Activated T-helper 1 cell treated with anti-CD3 and anti-CD28 coated beads, Interleukin-12 subunit alpha, Interleukin-12 subunit beta, Interleukin-2, Interleukin-4 antibody, amounts not matched to agents 30 ng/mL and 10 ng/mL and 1 ng/mL, durations not matched to agents 14 hours and 24 hours and 36 hours (primary cell): ENCODE measurements around the gene BRINP3. TPM values are rescaled to one million over a fixed set of nuclear protein-coding genes. Genes with fewer than 3 reads are reported as not detected.

Experiments
- DNase-seq: peaks from one replicate; pipeline ENCODE4 v3.0.0; 2021; ENCODE audit warnings: low spot score
- H3K27ac Mint-ChIP-seq: one replicate; pipeline ENCODE4 v1.8.0; 2021; ENCODE audit warnings: mild to moderate bottlenecking, mixed read lengths
- H3K27me3 Mint-ChIP-seq: one replicate; pipeline ENCODE4 v1.8.0; 2022; ENCODE audit warnings: mild to moderate bottlenecking, moderate library complexity, mixed read lengths; ENCODE audit not compliant: insufficient read depth
- H3K36me3 Mint-ChIP-seq: one replicate; pipeline ENCODE4 v1.8.0; 2021; ENCODE audit warnings: low read depth, mixed read lengths
- H3K4me1 Mint-ChIP-seq: one replicate; pipeline ENCODE4 v1.8.0; 2021; ENCODE audit warnings: low read depth, mixed read lengths
- H3K4me3 Mint-ChIP-seq: one replicate; pipeline ENCODE4 v1.8.0; 2021; ENCODE audit warnings: mild to moderate bottlenecking, moderate library complexity, mixed read lengths
- H3K9me3 Mint-ChIP-seq: one replicate; pipeline ENCODE4 v1.8.0; 2021; ENCODE audit warnings: mixed read lengths
- intact Hi-C: fragments of 100-400 bp; cut with micrococcal nuclease; formaldehyde crosslinking; loops from one replicate; pipeline ENCODE4 v1.15.1; 2024
- total RNA-seq: library from RNA; stranded (reverse); gene quantifications from 2 replicates; pipeline ENCODE4 v1.2.3, GENCODE V29; 2022

BRINP3 gene
- total RNA-seq, 1 donor from 2014 or later, result not detected

- intact Hi-C loops, result no loop called here
- no peak for DNase-seq
- H3K4me3 Mint-ChIP-seq, result no peak overlapping the region
- no peaks in the 10 kb centered on the region for H3K27me3 Mint-ChIP-seq
- no peaks in the 10 kb centered on the region for H3K4me1 Mint-ChIP-seq
- H3K9me3 Mint-ChIP-seq, result peaks cover 4% of the 10 kb centered on the region
- no peak overlapping the region for H3K27ac Mint-ChIP-seq
- H3K36me3 Mint-ChIP-seq, result no peaks in the 10 kb centered on the region
Measured at GRCh38 chr1:190193508-190194115, 284.1 kb downstream of the BRINP3 start.

DNA sequence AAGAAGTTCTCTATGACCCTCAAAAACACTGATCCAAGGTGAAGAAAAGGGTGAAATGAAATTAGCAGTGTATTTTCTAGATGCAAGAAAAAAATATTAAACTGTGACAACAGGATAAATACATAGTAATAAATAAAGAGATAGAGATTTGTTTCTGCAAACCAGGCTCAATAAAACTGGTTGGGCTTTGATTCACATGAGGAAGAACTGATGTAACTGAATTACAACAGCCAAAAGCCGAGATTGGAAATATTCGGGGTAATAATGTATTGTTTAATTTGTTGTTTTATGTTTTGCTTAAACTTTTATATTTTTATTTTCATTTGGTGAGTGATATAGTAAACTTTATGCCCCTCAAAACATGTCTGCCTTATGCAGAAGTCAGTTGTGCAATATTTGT lies 285.0 kb downstream of the BRINP3 start:
- Mint-ChIP-seq H3K27ac (no peak overlapping the region), H3K36me3 (no peaks in the 10 kb centered on the region), H3K9me3 (no peaks in the 10 kb centered on the region), H3K4me3 (no peak overlapping the region), H3K4me1 (no peaks in the 10 kb centered on the region), H3K27me3 (no peaks in the 10 kb centered on the region)
- DNase-seq, result no peak
- intact Hi-C loops, result no loop called here

DNA sequence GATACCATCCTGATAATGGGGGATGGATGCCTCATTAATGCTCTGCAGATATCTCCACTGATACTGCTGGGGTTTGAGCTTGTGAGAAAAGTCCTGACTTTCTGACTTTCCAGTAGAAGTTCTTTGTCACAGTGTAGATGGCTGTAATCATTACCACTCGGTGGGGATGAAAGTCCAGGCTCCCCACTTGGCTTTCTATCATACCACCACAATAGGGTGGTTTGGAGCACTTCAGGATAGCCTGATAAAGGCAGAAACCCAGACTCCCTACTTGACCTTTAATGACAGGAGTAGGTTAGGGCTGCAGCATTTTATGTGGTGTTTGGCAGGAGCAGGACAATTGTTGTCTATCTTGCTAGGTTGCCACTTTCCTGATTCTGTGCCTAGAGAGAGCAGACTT lies 294.1 kb downstream of the BRINP3 start:
- Mint-ChIP-seq H3K4me3 (no peak overlapping the region), H3K36me3 (no peaks in the 10 kb centered on the region), H3K9me3 (no peaks in the 10 kb centered on the region), H3K27ac (no peak overlapping the region), H3K4me1 (no peaks in the 10 kb centered on the region), H3K27me3 (no peaks in the 10 kb centered on the region)
- intact Hi-C loops, result no loop called here
- no peak for DNase-seq

- H3K36me3 Mint-ChIP-seq, result no peaks in the 10 kb centered on the region
- DNase-seq, result no peak
- no peak overlapping the region for H3K4me3 Mint-ChIP-seq
- H3K9me3 Mint-ChIP-seq, result no peaks in the 10 kb centered on the region
- no peaks in the 10 kb centered on the region for H3K27me3 Mint-ChIP-seq
- no peak overlapping the region for H3K27ac Mint-ChIP-seq
- H3K4me1 Mint-ChIP-seq, result no peaks in the 10 kb centered on the region
- intact Hi-C loops, result no loop called here
Measured at GRCh38 chr1:190179817-190180216, 297.8 kb downstream of the BRINP3 start.

DNA sequence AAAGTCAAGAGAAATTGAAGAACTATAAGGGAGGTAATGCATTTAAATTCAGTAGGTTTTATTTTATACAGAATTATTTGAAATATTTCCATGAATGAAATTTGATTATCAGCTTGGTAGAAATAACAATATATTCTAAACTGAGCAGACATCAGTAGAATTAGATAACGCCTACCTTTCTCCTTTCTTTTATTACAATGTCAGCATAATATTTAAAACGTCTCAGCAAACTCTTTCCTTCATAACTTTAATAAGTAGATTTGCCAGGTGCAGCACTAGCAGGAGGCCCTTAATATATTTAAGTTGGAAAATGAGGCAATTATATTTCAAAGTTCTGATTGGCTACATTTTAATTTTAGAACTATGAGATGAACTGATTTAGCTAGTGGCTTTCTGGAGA lies 298.8 kb downstream of the BRINP3 start:
- no peaks in the 10 kb centered on the region for H3K9me3 Mint-ChIP-seq
- H3K27ac Mint-ChIP-seq, result no peak overlapping the region
- H3K4me1 Mint-ChIP-seq, result no peaks in the 10 kb centered on the region
- no peaks in the 10 kb centered on the region for H3K27me3 Mint-ChIP-seq
- no peaks in the 10 kb centered on the region for H3K36me3 Mint-ChIP-seq
- no peak for DNase-seq
- no peak overlapping the region for H3K4me3 Mint-ChIP-seq
- intact Hi-C loops, result no loop called here

DNA sequence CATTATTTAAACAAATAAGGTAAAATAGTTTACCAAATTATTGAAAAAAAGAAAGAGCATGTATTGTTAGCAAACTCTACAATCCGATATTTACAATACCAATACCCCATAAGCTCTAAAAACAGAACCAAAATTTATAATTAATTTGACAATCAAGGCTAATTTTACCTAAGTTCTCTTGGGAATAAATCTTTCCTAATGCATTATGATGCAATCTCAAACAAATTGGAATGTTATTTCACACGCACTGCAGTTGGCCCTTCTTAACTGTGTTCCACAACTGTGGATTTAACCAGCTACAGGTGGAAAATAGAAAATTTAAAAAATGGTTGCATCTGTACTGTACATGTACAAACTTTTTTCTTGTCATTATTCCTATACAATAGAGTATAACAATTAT lies 300.1 kb downstream of the BRINP3 start:
- Mint-ChIP-seq H3K9me3 (no peaks in the 10 kb centered on the region), H3K27me3 (no peaks in the 10 kb centered on the region), H3K4me1 (no peaks in the 10 kb centered on the region), H3K4me3 (no peak overlapping the region), H3K27ac (no peak overlapping the region), H3K36me3 (no peaks in the 10 kb centered on the region)
- no peak for DNase-seq
- intact Hi-C loops, result no loop called here

GRCh38 chr1:190176776-190177175 lies 300.9 kb downstream of the BRINP3 start:
- no peak overlapping the region for H3K27ac Mint-ChIP-seq
- H3K9me3 Mint-ChIP-seq, result no peaks in the 10 kb centered on the region
- H3K4me1 Mint-ChIP-seq, result no peaks in the 10 kb centered on the region
- no peaks in the 10 kb centered on the region for H3K36me3 Mint-ChIP-seq
- DNase-seq, result no peak
- no peaks in the 10 kb centered on the region for H3K27me3 Mint-ChIP-seq
- H3K4me3 Mint-ChIP-seq, result no peak overlapping the region
- intact Hi-C loops, result no loop called here

DNA sequence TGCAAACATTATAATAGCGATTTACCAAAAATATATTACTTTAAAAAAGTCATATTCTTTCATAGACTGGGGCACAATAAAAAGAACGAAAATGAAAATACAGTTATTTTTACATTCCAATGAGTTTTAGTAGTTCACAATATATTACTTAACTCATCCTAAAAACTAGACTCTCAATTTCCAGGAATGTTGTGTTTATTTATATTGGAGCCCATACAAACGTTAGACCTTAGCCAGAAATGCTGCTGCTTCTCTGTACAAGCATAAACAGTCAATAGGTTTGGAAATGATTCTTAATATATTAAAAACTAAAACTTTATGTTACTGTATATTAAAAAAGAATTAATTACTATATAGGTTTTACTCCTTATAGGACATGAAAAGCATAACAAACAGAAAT lies 302.3 kb downstream of the BRINP3 start:
- no peak overlapping the region for H3K4me3 Mint-ChIP-seq
- no peaks in the 10 kb centered on the region for H3K4me1 Mint-ChIP-seq
- H3K27ac Mint-ChIP-seq, result no peak overlapping the region
- intact Hi-C loops, result no loop called here
- no peaks in the 10 kb centered on the region for H3K9me3 Mint-ChIP-seq
- H3K27me3 Mint-ChIP-seq, result no peaks in the 10 kb centered on the region
- H3K36me3 Mint-ChIP-seq, result no peaks in the 10 kb centered on the region
- no peak for DNase-seq

DNA sequence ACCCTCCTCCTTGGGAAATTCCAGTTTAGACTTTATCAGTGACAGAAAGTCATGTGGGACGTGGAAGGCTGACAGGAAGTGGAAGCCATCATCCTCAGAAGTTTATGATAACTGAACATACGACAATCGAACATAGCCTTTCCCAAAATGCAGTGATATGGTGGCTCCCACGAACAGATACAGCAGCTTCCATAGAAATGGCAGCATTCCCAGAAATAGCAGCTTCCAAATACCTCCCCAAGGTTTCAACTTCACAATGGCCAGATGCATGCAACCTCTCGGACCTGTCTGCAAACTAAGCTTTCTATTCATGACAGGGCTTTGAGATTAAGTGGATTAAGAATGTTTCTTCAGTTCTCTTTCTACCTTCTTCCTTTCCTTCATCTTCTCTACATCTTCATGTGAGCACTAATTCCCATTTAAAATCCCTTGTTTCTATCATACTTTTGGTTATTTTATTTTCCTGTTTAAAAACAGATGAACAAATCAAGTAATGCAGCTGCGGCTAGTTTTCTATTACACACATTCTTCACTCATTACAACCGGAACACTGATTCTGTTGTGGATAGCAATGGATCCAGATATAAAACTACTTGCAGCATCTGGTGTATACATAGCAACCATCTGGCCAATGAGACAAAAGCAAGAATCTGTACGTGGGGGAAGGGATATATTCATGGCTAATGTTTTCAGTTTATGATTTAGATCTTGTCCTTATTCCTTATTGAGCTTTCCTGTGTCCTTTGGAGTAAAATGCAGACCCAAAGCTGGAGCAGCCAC lies 304.8 kb downstream of the BRINP3 start:
- no peaks in the 10 kb centered on the region for H3K4me1 Mint-ChIP-seq
- H3K36me3 Mint-ChIP-seq, result no peaks in the 10 kb centered on the region
- H3K27ac Mint-ChIP-seq, result no peak overlapping the region
- no peak for DNase-seq
- H3K9me3 Mint-ChIP-seq, result no peaks in the 10 kb centered on the region
- H3K4me3 Mint-ChIP-seq, result no peak overlapping the region
- intact Hi-C loops, result no loop called here
- H3K27me3 Mint-ChIP-seq, result no peaks in the 10 kb centered on the region

DNA sequence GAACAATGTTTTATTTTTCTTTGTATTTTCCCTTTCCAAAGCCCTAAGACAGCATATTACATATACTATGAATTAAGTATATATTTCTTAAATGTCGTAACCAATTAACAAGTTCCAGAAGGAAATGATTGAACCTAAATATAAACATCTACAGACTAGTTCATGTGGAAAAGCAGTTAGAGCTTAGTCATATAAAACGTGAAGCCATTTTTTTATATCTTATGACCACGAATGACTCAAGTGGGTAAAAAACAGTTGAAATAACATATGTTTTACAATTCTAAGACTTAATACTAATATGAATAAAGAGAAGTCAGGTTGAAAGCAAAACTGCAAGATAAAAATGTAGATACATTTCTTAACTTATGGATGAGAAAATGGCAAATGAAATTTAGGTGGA lies 307.3 kb downstream of the BRINP3 start:
- intact Hi-C loops, result no loop called here
- Mint-ChIP-seq H3K4me3 (no peak overlapping the region), H3K27me3 (no peaks in the 10 kb centered on the region), H3K27ac (no peak overlapping the region), H3K4me1 (no peaks in the 10 kb centered on the region), H3K36me3 (no peaks in the 10 kb centered on the region), H3K9me3 (no peaks in the 10 kb centered on the region)
- DNase-seq, result no peak

GRCh38 chr1:190169311-190170067 lies 308.2 kb downstream of the BRINP3 start:
- Mint-ChIP-seq H3K4me1 (no peaks in the 10 kb centered on the region), H3K27me3 (no peaks in the 10 kb centered on the region), H3K36me3 (no peaks in the 10 kb centered on the region), H3K4me3 (no peak overlapping the region), H3K9me3 (no peaks in the 10 kb centered on the region), H3K27ac (no peak overlapping the region)
- intact Hi-C loops, result no loop called here
- DNase-seq, result no peak

DNA sequence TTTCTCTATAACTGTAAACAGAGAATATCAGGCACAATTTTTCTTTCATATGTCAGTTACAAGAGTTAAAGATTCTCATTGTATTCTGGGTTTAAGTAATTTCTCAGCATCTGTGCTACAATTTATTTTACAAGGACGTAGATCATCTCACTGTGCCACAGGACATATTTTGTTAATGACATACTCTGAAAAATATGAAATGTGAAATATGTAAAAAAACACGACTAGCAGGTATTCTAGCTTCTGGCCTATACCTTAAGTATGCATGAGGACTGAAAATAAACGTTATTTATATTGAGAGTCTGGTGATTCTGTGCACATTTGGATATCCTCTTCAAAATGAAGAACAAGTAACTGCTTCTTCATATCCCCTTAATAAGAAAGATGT lies 308.8 kb downstream of the BRINP3 start:
- Mint-ChIP-seq H3K36me3 (no peaks in the 10 kb centered on the region), H3K27ac (no peak overlapping the region), H3K9me3 (no peaks in the 10 kb centered on the region), H3K4me1 (no peaks in the 10 kb centered on the region), H3K4me3 (no peak overlapping the region), H3K27me3 (no peaks in the 10 kb centered on the region)
- intact Hi-C loops, result no loop called here
- no peak for DNase-seq

GRCh38 chr1:190168116-190168892 lies 309.4 kb downstream of the BRINP3 start:
- H3K4me1 Mint-ChIP-seq, result no peaks in the 10 kb centered on the region
- no peak overlapping the region for H3K4me3 Mint-ChIP-seq
- DNase-seq, result no peak
- H3K36me3 Mint-ChIP-seq, result no peaks in the 10 kb centered on the region
- no peaks in the 10 kb centered on the region for H3K9me3 Mint-ChIP-seq
- no peak overlapping the region for H3K27ac Mint-ChIP-seq
- no peaks in the 10 kb centered on the region for H3K27me3 Mint-ChIP-seq
- intact Hi-C loops, result no loop called here
